ENCODE results near the gene KIF5C. TPM values are rescaled to one million over a fixed set of nuclear protein-coding genes. Genes with fewer than 3 reads are reported as not detected.
A peak's percentile ranks its signal among the peaks of the same experiment; 100 is the strongest.

The KIF5C gene
- total and polyA plus RNA-seq, 2 donors (not counting 1 experiment from before 2014, with no cell fraction given) = 0.09 to 0.17 TPM

DNA sequence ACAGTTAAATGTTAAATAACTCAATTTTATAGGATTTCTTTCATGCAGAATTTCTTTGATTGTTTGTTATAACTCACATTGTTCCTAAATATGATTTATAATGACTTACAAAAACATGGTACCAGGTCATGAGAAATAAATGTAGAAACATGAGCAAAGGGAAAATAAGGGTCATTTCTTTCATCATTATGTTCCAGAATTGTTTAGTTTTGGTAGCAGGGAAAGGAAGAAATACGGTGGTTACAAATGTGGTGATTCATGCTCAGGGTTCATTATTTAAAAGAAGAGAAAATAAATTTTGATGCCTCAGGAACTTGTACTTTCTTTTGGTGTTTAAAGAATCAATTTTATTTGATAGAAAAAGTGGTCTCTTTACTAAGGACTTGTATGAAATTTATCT lies 167.9 kb downstream of the KIF5C start:
- peaks cover 14% of the 10 kb centered on the region for H3K27me3 ChIP-seq (ENCODE audit: control insufficient read depth, insufficient read depth, low read length)
- H3K9me3 ChIP-seq (ENCODE audit: control insufficient read depth, insufficient read depth, low read depth, low read length) = no peaks in the 10 kb centered on the region
- no peak overlapping the region for H3K4me3 ChIP-seq (replicated peaks in 1 of 4; ENCODE audit: control extremely low read depth in 1 of 4, insufficient read depth in 1 of 4, low read depth in 3 of 4, low read length in 4 of 4)
- H3K9ac ChIP-seq (ENCODE audit: insufficient read depth, low read length) = no peak overlapping the region
- no peaks in the 10 kb centered on the region for H3K79me2 ChIP-seq (ENCODE audit: control insufficient read depth, insufficient read depth, low read length)
- peak; percentile 20 to 58 for DNase-seq (ENCODE audit: low read depth in 2 of 2)
- H3K4me1 ChIP-seq (ENCODE audit: control insufficient read depth, extremely low read depth, insufficient read depth, low read length) = no peaks in the 10 kb centered on the region
- no peaks in the 10 kb centered on the region for H4K20me1 ChIP-seq (ENCODE audit: control insufficient read depth, extremely low read depth, insufficient read depth, low read length)
- no peaks in the 10 kb centered on the region for H3K36me3 ChIP-seq (ENCODE audit: control insufficient read depth, insufficient read depth, low read length)
- no peak for TF ChIP-seq EZH2 (IDR thresholded peaks at IDR 0.05; ENCODE audit: low read length, missing control alignments)
- TF ChIP-seq, protein P1, sequence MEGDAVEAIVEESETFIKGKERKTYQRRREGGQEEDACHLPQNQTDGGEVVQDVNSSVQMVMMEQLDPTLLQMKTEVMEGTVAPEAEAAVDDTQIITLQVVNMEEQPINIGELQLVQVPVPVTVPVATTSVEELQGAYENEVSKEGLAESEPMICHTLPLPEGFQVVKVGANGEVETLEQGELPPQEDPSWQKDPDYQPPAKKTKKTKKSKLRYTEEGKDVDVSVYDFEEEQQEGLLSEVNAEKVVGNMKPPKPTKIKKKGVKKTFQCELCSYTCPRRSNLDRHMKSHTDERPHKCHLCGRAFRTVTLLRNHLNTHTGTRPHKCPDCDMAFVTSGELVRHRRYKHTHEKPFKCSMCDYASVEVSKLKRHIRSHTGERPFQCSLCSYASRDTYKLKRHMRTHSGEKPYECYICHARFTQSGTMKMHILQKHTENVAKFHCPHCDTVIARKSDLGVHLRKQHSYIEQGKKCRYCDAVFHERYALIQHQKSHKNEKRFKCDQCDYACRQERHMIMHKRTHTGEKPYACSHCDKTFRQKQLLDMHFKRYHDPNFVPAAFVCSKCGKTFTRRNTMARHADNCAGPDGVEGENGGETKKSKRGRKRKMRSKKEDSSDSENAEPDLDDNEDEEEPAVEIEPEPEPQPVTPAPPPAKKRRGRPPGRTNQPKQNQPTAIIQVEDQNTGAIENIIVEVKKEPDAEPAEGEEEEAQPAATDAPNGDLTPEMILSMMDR (conservative IDR thresholded peaks at IDR 0.05 in 1 of 2, IDR thresholded peaks at IDR 0.05 in 1 of 2; ENCODE audit: low read depth in 1 of 2, low read length in 2 of 2) = no peak
- H2AFZ ChIP-seq (ENCODE audit: low read length) = no peak overlapping the region
- no peak overlapping the region for H3K27ac ChIP-seq (ENCODE audit: insufficient read depth, low read length)
- no peak overlapping the region for H3K4me2 ChIP-seq (ENCODE audit: extremely low read depth, insufficient read depth, low read length)

DNA sequence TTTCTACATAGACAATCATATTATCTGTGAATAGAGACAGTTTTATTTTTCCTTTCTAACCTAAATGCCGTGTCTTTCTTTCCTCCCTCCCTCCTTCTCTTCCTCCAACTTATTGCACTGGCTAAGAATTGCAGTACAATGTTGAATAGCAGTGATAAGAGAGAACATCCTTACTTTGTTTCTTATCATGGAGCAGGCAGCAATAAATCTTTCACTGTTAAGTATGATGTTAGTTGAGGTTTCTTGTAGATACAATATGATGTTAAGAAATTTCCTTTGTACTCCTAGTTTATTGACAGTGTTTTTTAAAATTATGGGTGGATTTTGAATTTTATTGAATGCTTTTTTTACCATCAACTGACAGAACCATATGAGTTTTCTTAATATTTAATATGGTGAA lies 169.5 kb downstream of the KIF5C start:
- no peaks in the 10 kb centered on the region for H3K79me2 ChIP-seq (ENCODE audit: control insufficient read depth, insufficient read depth, low read length)

DNA sequence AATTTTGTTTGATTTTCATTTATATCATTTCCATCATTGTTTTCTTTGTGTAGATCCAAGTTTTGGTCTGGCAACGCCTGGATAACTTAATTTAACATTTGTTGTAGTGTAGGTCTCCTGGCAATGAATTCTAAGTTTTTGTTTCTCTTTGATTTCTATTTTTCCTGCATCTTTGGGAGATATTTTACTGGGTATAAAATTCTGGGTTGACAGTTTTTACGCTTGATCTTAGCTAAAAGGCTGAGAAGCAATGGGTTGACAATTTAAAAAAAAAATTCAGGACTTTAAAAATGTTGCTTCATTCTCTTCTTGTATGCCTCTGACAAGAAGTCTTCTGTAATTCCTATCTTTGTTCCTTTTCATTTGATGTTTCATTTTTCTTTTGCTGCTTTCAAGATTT lies 172.1 kb downstream of the KIF5C start:
- no peak overlapping the region for H3K27ac ChIP-seq (ENCODE audit: insufficient read depth, low read length)
- H4K20me1 ChIP-seq (ENCODE audit: control insufficient read depth, extremely low read depth, insufficient read depth, low read length) = no peaks in the 10 kb centered on the region
- no peaks in the 10 kb centered on the region for H3K79me2 ChIP-seq (ENCODE audit: control insufficient read depth, insufficient read depth, low read length)
- no peak for DNase-seq (ENCODE audit: low read depth in 2 of 2)
- TF ChIP-seq, protein P1 (conservative IDR thresholded peaks at IDR 0.05 in 1 of 2, IDR thresholded peaks at IDR 0.05 in 1 of 2; ENCODE audit: low read depth in 1 of 2, low read length in 2 of 2) = no peak
- TF ChIP-seq EZH2 (IDR thresholded peaks at IDR 0.05; ENCODE audit: low read length, missing control alignments) = no peak
- H3K9me3 ChIP-seq (ENCODE audit: control insufficient read depth, insufficient read depth, low read depth, low read length) = no peaks in the 10 kb centered on the region
- no peak overlapping the region for H3K4me2 ChIP-seq (ENCODE audit: extremely low read depth, insufficient read depth, low read length)
- no peak overlapping the region for H3K4me3 ChIP-seq (replicated peaks in 1 of 4; ENCODE audit: control extremely low read depth in 1 of 4, insufficient read depth in 1 of 4, low read depth in 3 of 4, low read length in 4 of 4)
- no peak overlapping the region for H2AFZ ChIP-seq (ENCODE audit: low read length)
- H3K4me1 ChIP-seq (ENCODE audit: control insufficient read depth, extremely low read depth, insufficient read depth, low read length) = no peaks in the 10 kb centered on the region
- H3K36me3 ChIP-seq (ENCODE audit: control insufficient read depth, insufficient read depth, low read length) = no peaks in the 10 kb centered on the region
- no peak overlapping the region for H3K9ac ChIP-seq (ENCODE audit: insufficient read depth, low read length)
- H3K27me3 ChIP-seq (ENCODE audit: control insufficient read depth, insufficient read depth, low read length) = no peaks in the 10 kb centered on the region

More for the DNA sequence above, 169.5 kb downstream of the KIF5C start:
- Histone ChIP-seq H3K36me3 (ENCODE audit: control insufficient read depth, insufficient read depth, low read length) (no peaks in the 10 kb centered on the region), H3K4me3 (replicated peaks in 1 of 4; ENCODE audit: control extremely low read depth in 1 of 4, insufficient read depth in 1 of 4, low read depth in 3 of 4, low read length in 4 of 4) (no peak overlapping the region), H3K27ac (ENCODE audit: insufficient read depth, low read length) (no peak overlapping the region), H3K4me2 (ENCODE audit: extremely low read depth, insufficient read depth, low read length) (no peak overlapping the region), H3K4me1 (ENCODE audit: control insufficient read depth, extremely low read depth, insufficient read depth, low read length) (no peaks in the 10 kb centered on the region), H2AFZ (ENCODE audit: low read length) (no peak overlapping the region), H3K9ac (ENCODE audit: insufficient read depth, low read length) (no peak overlapping the region), H3K9me3 (ENCODE audit: control insufficient read depth, insufficient read depth, low read depth, low read length) (no peaks in the 10 kb centered on the region), H4K20me1 (ENCODE audit: control insufficient read depth, extremely low read depth, insufficient read depth, low read length) (no peaks in the 10 kb centered on the region), H3K27me3 (ENCODE audit: control insufficient read depth, insufficient read depth, low read length) (no peaks in the 10 kb centered on the region)
- no peak for TF ChIP-seq EZH2 (IDR thresholded peaks at IDR 0.05; ENCODE audit: low read length, missing control alignments)
- TF ChIP-seq, protein P1 (conservative IDR thresholded peaks at IDR 0.05 in 1 of 2, IDR thresholded peaks at IDR 0.05 in 1 of 2; ENCODE audit: low read depth in 1 of 2, low read length in 2 of 2) = no peak
- DNase-seq (ENCODE audit: low read depth in 2 of 2) = no peak

Data from fibroblast of lung (primary cell).